HEK293 (cell line): ENCODE measurements around the gene ATP2A2.

ENCODE experiments used
- CTCF ChIA-PET: fragments of 350-600 bp; formaldehyde crosslinking; extraction: SDS; loops from one replicate; lab custom pipeline; 2021; ENCODE audit warnings: antibody characterized with exemption; lab: Yijun Ruan, JAX
- POLR2A ChIA-PET: fragments of 300-600 bp; formaldehyde crosslinking; extraction: SDS; loops from one replicate; lab custom pipeline; 2020; ENCODE audit warnings: antibody characterized with exemption, inconsistent platforms; lab: Yijun Ruan, JAX
- H3K27ac ChIP-seq: fragments of 200-500 bp; sonication (Bioruptor generic); 2 replicates; pipeline ENCODE4 v1.5.1; 2014; ENCODE audit warnings: low read depth, low read length, control low read depth, inconsistent platforms; ENCODE audit errors: extremely low read depth
- H3K36me3 ChIP-seq, 2 experiments: fragments of 200-500 bp in 1 of 2; sonication (Bioruptor generic) in 1 of 2; 1 replicate in 1 of 2; 2 replicates in 1 of 2; pipeline ENCODE4 v1.5.1; 2014 to 2017; ENCODE audit warnings: inconsistent platforms in 2 of 2, low read length in 2 of 2; ENCODE audit not compliant: control insufficient read depth in 2 of 2, insufficient read depth in 1 of 2
- H3K4me1 ChIP-seq: fragments of 200-500 bp; sonication (Bioruptor generic); 2 replicates; pipeline ENCODE4 v1.5.1; 2014; ENCODE audit warnings: mild to moderate bottlenecking, low read length, inconsistent platforms; ENCODE audit not compliant: control insufficient read depth, insufficient read depth
- H3K4me3 ChIP-seq: 2 replicates; pipeline ENCODE4 v1.5.1; 2011; ENCODE audit warnings: low read depth, mild to moderate bottlenecking, control low read depth, low read length, moderate library complexity
- H3K9me3 ChIP-seq: fragments of 200-500 bp; sonication (Bioruptor generic); 2 replicates; pipeline ENCODE4 v1.5.1; 2014; ENCODE audit warnings: low read depth, low read length, inconsistent platforms; ENCODE audit not compliant: control insufficient read depth, insufficient read depth
- HOXA7 ChIP-seq: sonication (generic); formaldehyde crosslinking; IDR thresholded peaks from 2 replicates; pipeline ENCODE4 v1.8.1; 2022; ENCODE audit warnings: missing genetic modification reagents, borderline replicate concordance
- KLF16 ChIP-seq: fragments of 450-650 bp; formaldehyde crosslinking; IDR thresholded peaks from 2 replicates; pipeline ENCODE4 v1.5.1; 2017; ENCODE audit warnings: missing biosample characterization, missing genetic modification characterization
- OSR2 ChIP-seq: fragments of 450-650 bp; formaldehyde crosslinking; IDR thresholded peaks from 2 replicates; pipeline ENCODE4 v1.5.1; 2016; ENCODE audit warnings: missing biosample characterization, missing genetic modification characterization
- PRDM1 ChIP-seq: fragments of 450-650 bp; formaldehyde crosslinking; IDR thresholded peaks from 2 replicates; pipeline ENCODE4; 2016; ENCODE audit warnings: missing biosample characterization, missing genetic modification characterization
- PRDM10 ChIP-seq: fragments of 450-650 bp; formaldehyde crosslinking; IDR thresholded peaks from 2 replicates; pipeline ENCODE4 v1.5.1; 2016; ENCODE audit warnings: missing biosample characterization, missing genetic modification characterization
- TSHZ1 ChIP-seq: fragments of 450-650 bp; formaldehyde crosslinking; IDR thresholded peaks from 2 replicates; pipeline ENCODE4 v1.5.1; 2016; ENCODE audit warnings: missing biosample characterization, missing genetic modification characterization, borderline replicate concordance
- WT1 ChIP-seq: fragments of 450-650 bp; formaldehyde crosslinking; IDR thresholded peaks from 2 replicates; pipeline ENCODE4 v1.5.1; 2016; ENCODE audit warnings: missing biosample characterization, missing genetic modification characterization
- ZNF175 ChIP-seq: fragments of 450-650 bp; formaldehyde crosslinking; IDR thresholded peaks from 2 replicates; pipeline ENCODE4 v1.5.1; 2016; ENCODE audit warnings: missing biosample characterization, missing genetic modification characterization
- ZNF19 ChIP-seq: fragments of 450-650 bp; formaldehyde crosslinking; IDR thresholded peaks from 2 replicates; pipeline ENCODE4; 2016; ENCODE audit warnings: missing biosample characterization, missing genetic modification characterization, low read depth
- ZNF24 ChIP-seq: fragments of 450-650 bp; formaldehyde crosslinking; IDR thresholded peaks from 2 replicates; pipeline ENCODE4 v1.5.1; 2016; ENCODE audit warnings: missing biosample characterization, missing genetic modification characterization
- ZNF311 ChIP-seq: fragments of 450-650 bp; formaldehyde crosslinking; IDR thresholded peaks from 2 replicates; pipeline ENCODE4 v1.5.1; 2017; ENCODE audit warnings: missing biosample characterization, missing genetic modification characterization, borderline replicate concordance
- ZNF398 ChIP-seq: fragments of 450-650 bp; formaldehyde crosslinking; IDR thresholded peaks from 2 replicates; pipeline ENCODE4 v1.5.1; 2017; ENCODE audit warnings: missing biosample characterization, missing genetic modification characterization
- ZNF707 ChIP-seq: fragments of 450-650 bp; formaldehyde crosslinking; IDR thresholded peaks from 2 replicates; pipeline ENCODE4 v1.5.1; 2016; ENCODE audit warnings: missing biosample characterization, missing genetic modification characterization
- ZNF768 ChIP-seq: fragments of 450-650 bp; formaldehyde crosslinking; IDR thresholded peaks from 2 replicates; pipeline ENCODE4 v1.5.1; 2018; ENCODE audit warnings: missing biosample characterization, mild to moderate bottlenecking, missing genetic modification characterization
- ZNF843 ChIP-seq: fragments of 450-650 bp; formaldehyde crosslinking; IDR thresholded peaks from 2 replicates; pipeline ENCODE4 v1.5.1; 2016; ENCODE audit warnings: missing biosample characterization, missing genetic modification characterization

Gene ATP2A2

GRCh38 chr12:110256780-110257431 lies 24.1 kb upstream of the ATP2A2 start:
- POLR2A ChIA-PET: interaction anchor here (0.6 to 1.3 kb wide), 3 partner anchors 24 to 189 kb away, joined by 3 to 4 read pairs (median 4); partner anchors contain the start of gene ATP2A2
- no peaks in the 10 kb centered on the region for H3K36me3 ChIP-seq
- H3K4me3 ChIP-seq: no peak overlapping the region
- CTCF ChIA-PET: interaction anchor here (0.6 to 1.2 kb wide), 3 partner anchors 11 to 42 kb away, joined by 3 to 4 read pairs (median 3); no protein-coding TSS in a partner anchor
- H3K27ac ChIP-seq: no peak overlapping the region
- no peaks in the 10 kb centered on the region for H3K4me1 ChIP-seq
- no peaks in the 10 kb centered on the region for H3K9me3 ChIP-seq
- TF ChIP-seq ZNF175 (tag by site-specific recombination): no peak
- peak; percentile 45 for TF ChIP-seq PRDM1

- no peak for TF ChIP-seq TSHZ1
- no peak for TF ChIP-seq ZNF843 (tag by site-specific recombination)
Observed at GRCh38 chr12:110258466-110258865, 22.6 kb upstream of the ATP2A2 start.

GRCh38 chr12:110262442-110263388 lies 18.3 kb upstream of the ATP2A2 start:
- peak; percentile 58; the same call in 1 of the 2 replicates for TF ChIP-seq OSR2 (tag by site-specific recombination)
- TF ChIP-seq ZNF311 (tag by site-specific recombination): no peak
- H3K27ac ChIP-seq: no peak overlapping the region
- ChIA-PET POLR2A (no interaction called here), CTCF (no interaction called here)
- H3K9me3 ChIP-seq: no peaks in the 10 kb centered on the region
- no peak overlapping the region for H3K4me3 ChIP-seq
- no peaks in the 10 kb centered on the region; a peak in 1 of 3 replicates for H3K36me3 ChIP-seq
- H3K4me1 ChIP-seq: peaks cover 12% of the 10 kb centered on the region

More at GRCh38 chr12:110258466-110258865, 22.6 kb upstream of the ATP2A2 start:
- POLR2A ChIA-PET: no interaction called here
- Histone ChIP-seq H3K4me3 (no peak overlapping the region), H3K27ac (no peak overlapping the region), H3K36me3 (no peaks in the 10 kb centered on the region), H3K9me3 (no peaks in the 10 kb centered on the region), H3K4me1 (no peaks in the 10 kb centered on the region; the same call in 1 of the 2 replicates)
- CTCF ChIA-PET: interaction anchor here (0.7 to 1.5 kb wide), 2 partner anchors 12 to 1002 kb away, joined by 3 read pairs; no protein-coding TSS in a partner anchor

- CTCF ChIA-PET: interaction anchor here (0.6 kb wide), 2 partner anchors 74 to 142 kb away, joined by 3 read pairs; partner anchors contain the start of gene IFT81
- POLR2A ChIA-PET: interaction anchor here (1.0 to 2.0 kb wide), 2 partner anchors 11 to 14 kb away, joined by 4 to 18 read pairs; partner anchors contain the start of gene ATP2A2
- peak; percentile 51; the same call in 1 of the 2 replicates for TF ChIP-seq PRDM10 (tag by site-specific recombination)
- no peak for TF ChIP-seq ZNF19 (tag by site-specific recombination)
- no peak for TF ChIP-seq HOXA7 (CRISPR knock-in tag)
- no peak for TF ChIP-seq ZNF768 (tag by site-specific recombination)
- peak; percentile 71 for TF ChIP-seq WT1 (tag by site-specific recombination)
- TF ChIP-seq ZNF398 (tag by site-specific recombination): peak; percentile 49
- TF ChIP-seq ZNF707: no peak
- no peak for TF ChIP-seq ZNF24 (tag by site-specific recombination)
- TF ChIP-seq KLF16 (tag by site-specific recombination): 0 out of 2 replicates have a peak, but pooled peaks have one; percentile 26
- Histone ChIP-seq H3K27ac (peak overlapping the region; percentile 50), H3K9me3 (no peaks in the 10 kb centered on the region), H3K4me1 (peaks cover 33% of the 10 kb centered on the region), H3K4me3 (no peak overlapping the region), H3K36me3 (no peaks in the 10 kb centered on the region; a peak in 1 of 3 replicates)
Observed at GRCh38 chr12:110266381-110266960, 14.6 kb upstream of the ATP2A2 start.
